GM21737 (cell line): Measurements from ENCODE around the gene OSR1.
"Not testable (repeated sequence)": the region's sequence is repeated elsewhere in the genome, so short reads cannot be mapped to it uniquely, and the experiment has no call there.

Source experiments
- ATAC-seq: cut with Tn5 transposase; IDR thresholded peaks from one replicate; pipeline ENCODE4 v1.9.1; 2021; ENCODE audit warnings: mild to moderate bottlenecking, moderate library complexity; ENCODE audit not compliant: unreplicated experiment

Gene OSR1

DNA sequence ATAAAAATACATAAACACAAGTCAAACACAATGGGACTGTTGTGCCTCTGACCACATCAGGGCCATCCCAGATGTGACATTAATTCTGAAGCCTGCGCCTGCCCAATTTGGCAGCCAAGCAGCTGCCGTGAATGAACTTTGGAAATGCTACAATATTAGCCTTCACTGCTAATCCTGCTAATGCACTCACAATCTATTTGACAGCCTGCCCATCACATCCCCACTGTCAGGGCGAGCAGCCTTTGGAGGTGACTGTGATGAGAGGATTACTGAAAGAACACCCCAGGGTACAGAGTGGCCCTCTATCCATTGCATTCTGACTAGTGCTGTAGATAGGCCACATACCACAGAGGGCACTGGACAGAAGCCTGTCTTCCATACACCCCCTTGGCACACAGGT lies 21.6 kb downstream of the OSR1 start:
- no peak for ATAC-seq

DNA sequence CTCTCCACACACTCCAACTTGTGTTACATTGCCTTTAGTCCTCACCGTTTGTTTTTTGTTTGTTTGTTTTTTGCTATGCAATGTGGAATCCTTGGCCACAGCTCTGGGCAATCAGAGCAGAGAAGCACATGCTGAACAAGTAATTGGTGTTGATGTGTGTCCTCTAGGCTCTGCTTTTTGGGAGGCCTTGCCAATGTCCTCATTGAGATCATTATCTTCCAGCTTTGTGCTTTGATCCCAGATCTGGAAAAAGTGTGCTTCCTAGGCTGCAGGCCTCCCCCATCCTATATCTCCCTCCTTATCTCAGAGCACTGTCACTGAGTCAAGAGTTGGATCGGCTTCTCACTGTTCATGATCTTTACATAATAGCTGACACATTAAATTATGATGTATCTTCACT lies 25.9 kb downstream of the OSR1 start:
- no peak for ATAC-seq

- ATAC-seq, result no peak
Measured at GRCh38 chr2:19331450-19331849, 27.0 kb downstream of the OSR1 start.

- no peak for ATAC-seq
Measured at GRCh38 chr2:19330436-19330835, 28.0 kb downstream of the OSR1 start.

DNA sequence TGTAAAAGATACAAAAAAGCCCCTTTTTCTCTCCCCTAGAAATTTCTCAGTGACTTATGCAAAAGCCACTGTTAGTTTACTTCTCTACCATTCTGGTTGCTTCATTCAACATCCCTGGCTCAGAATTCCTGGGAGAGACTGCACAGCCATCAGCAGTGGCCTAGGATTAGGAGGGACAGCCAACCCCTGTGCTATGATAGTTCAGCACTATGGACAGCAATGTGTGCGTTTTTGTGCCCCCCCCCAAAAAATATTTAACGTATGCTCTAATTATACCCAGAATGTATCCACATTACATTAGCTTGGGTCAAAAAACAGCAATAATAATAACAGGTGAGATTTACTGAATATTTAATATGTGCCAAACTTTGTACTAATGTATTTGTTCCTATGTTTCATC lies 29.0 kb downstream of the OSR1 start:
- no peak for ATAC-seq

- ATAC-seq, result no peak
Measured at GRCh38 chr2:19327496-19327895, 30.9 kb downstream of the OSR1 start.

DNA sequence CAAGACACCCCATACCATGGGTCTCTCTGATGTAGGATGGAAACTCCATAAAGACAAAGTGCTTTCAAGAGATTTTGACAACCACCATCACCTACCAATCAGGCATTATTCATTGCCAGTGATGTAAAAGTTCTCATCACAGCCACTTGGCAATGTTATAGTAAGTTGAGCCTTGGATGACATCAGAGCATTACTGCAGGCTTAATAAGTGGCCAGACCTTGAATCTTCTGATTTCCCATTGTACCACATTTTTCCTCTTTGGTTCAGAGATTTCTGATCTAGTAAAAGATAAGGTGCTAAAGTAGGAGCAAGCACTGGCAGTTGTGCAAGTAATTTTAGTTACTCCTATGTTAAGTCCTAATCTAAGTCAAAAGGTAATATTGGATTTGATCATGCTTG lies 36.5 kb downstream of the OSR1 start:
- ATAC-seq, result no peak

GRCh38 chr2:19320813-19321212 lies 37.6 kb downstream of the OSR1 start:
- no peak for ATAC-seq

DNA sequence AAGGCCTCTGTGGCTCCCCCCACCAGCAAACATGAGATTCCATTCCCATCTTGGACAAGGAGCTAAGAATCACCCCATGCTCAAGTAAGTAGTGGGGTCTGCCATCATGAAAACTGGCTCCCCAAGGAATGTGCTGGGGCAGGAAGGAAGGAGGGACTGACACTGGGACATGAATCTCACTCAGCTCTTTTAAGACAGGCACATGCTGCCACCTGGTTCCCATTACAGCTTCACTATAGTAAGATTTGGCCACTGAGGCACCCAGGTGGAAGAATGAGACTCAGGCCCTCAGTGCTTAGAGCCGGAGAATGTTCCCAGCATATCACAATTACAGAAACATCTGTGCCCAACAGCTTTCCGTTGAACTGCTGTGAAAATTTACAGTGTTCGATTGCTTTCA lies 38.7 kb downstream of the OSR1 start:
- no peak for ATAC-seq

DNA sequence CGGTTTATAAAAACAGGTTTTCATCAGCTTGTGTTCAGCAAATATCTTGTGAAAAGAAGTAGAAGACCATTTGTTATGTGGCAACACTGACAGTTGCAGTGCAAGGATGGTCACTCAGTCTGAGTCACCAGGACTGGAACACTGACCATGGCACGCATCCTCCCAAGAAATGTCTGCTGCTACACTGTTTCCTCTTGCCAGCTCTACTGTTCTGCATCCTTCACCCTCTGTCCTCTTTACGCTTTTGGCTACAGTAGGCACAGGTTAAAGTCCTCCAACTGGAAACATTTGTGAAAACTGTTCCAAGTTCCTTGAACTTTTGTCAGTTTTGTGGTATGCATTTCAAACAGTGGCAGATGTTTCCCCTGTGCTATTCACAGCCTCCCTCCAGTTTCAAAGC lies 39.4 kb downstream of the OSR1 start:
- ATAC-seq, result no peak

DNA sequence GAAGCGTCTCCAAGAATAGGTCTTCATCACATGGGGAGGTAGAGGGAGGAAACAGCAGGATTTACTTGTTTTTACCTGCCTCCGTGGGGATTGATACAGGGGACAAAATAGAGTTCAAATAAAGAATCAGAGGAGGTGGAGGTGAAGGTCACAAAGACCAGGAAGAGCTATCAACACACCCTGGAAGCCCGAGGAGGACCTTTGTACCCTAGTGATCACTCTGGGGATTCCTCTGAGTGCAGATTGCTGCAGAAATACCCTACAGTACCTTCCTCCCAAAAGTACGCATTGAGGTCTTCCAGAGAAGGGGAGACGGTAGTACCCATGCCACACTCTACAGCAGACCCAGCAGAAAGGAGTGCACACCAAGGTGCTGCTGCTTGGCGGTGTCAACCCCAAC lies 44.9 kb downstream of the OSR1 start:
- ATAC-seq, result no peak

GRCh38 chr2:19312949-19313348 lies 45.5 kb downstream of the OSR1 start:
- peak; percentile 60 for ATAC-seq

- ATAC-seq, result not testable (repeated sequence)
Measured at GRCh38 chr2:19306065-19306464, 52.4 kb downstream of the OSR1 start.

DNA sequence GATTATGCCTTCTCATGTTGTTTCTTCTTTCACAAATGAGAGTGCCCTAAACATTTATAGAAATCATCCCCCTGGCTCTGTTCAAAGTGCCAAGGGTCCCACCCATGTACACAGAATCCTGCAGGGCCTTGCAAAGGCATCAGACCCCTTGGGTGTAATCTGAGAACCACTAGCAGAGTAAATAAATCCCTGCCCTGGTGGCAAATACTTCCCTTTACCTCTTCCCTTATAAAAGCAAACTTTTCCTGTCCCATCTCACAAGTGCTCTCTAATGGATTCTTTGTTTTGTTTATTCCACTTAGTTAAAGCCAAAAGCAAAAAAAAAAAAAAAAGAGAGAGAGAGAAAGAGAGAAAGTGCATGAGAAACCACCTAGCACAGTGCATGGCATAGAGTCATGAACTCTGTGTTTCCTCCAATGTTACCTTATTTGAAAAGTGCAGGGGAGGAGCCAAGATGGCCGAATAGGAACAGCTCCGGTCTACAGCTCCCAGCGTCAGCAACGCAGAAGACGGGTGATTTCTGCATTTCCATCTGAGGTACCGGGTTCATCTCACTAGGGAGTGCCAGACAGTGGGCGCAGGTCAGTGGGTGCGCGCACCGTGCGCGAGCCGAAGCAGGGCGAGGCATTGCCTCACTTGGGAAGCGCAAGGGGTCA lies 52.9 kb downstream of the OSR1 start:
- not testable (repeated sequence) for ATAC-seq

DNA sequence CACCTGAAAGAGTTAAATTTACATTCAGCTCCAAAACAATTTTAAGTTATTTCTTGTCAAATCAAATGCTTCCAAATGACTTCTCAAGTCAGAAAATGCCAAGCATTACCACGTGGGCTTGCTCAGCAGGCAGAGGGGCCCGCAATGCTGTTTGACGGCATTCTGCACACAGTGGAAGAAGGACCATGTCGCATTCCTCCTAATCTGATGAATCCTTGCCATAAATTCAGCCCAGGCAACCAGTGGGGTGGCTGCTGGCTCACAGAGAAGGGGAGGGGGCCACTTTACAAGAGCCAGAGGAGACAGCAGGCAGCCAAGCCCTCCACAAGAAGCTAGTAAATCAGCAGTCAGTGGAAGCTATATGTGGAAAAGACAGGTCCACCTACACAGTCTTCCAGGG lies 56.7 kb downstream of the OSR1 start:
- no peak for ATAC-seq
